HepG2 (cell line): ENCODE data around the gene DMGDH. TPM values are rescaled to one million over a fixed set of nuclear protein-coding genes. Genes with fewer than 3 reads are reported as not detected.

Source experiments
- FOXM1 ChIP-seq: sonication (generic); formaldehyde crosslinking; IDR thresholded peaks from 2 replicates; pipeline ENCODE4 v1.5.0; 2020; ENCODE audit warnings: missing genetic modification reagents
- HNF1A ChIP-seq, 2 experiments: sonication (generic) in 1 of 2; formaldehyde crosslinking in 1 of 2; IDR thresholded peaks; 2 replicates each; pipeline versions ENCODE4 v1.4.0 to v1.6.1; 2016 to 2020; ENCODE audit warnings: borderline replicate concordance in 1 of 2, low read depth in 1 of 2, mild to moderate bottlenecking in 1 of 2, missing genetic modification reagents in 1 of 2
- MBNL3 ChIP-seq: fragments of 250-450 bp; sonication (Bioruptor Pico); conservative IDR thresholded peaks from 2 replicates; pipeline ENCODE4 v1.8.0; 2022; ENCODE audit warnings: mild to moderate bottlenecking, inconsistent platforms
- MLXIP ChIP-seq: sonication (generic); formaldehyde crosslinking; IDR thresholded peaks from 2 replicates; pipeline ENCODE4 v1.9.0; 2021; ENCODE audit warnings: missing genetic modification reagents, borderline replicate concordance
- NFIB ChIP-seq: sonication (generic); formaldehyde crosslinking; IDR thresholded peaks from 2 replicates; pipeline ENCODE4 v1.9.0; 2021; ENCODE audit warnings: missing genetic modification reagents, mild to moderate bottlenecking, borderline replicate concordance
- NPAS2 ChIP-seq: sonication (generic); formaldehyde crosslinking; IDR thresholded peaks from 2 replicates; pipeline ENCODE4 v1.8.0; 2022; ENCODE audit warnings: mild to moderate bottlenecking, missing genetic modification reagents, borderline replicate concordance
- RNF219 ChIP-seq: sonication (generic); formaldehyde crosslinking; IDR thresholded peaks from 2 replicates; pipeline ENCODE4 v1.5.0; 2020; ENCODE audit warnings: mild to moderate bottlenecking, missing genetic modification reagents
- TGIF2 ChIP-seq: IDR thresholded peaks from 2 replicates; pipeline ENCODE4 v1.6.1; 2016; ENCODE audit warnings: control low read depth, missing compliant biosample characterization
- ZBTB26 ChIP-seq: IDR thresholded peaks from 2 replicates; pipeline ENCODE4 v1.6.1; 2016; ENCODE audit warnings: missing compliant biosample characterization, missing genetic modification reagents, borderline replicate concordance
- ZNF296 ChIP-seq: sonication (generic); formaldehyde crosslinking; conservative IDR thresholded peaks from 2 replicates; pipeline ENCODE4 v1.5.0; 2020; ENCODE audit warnings: mild to moderate bottlenecking, missing genetic modification reagents
- ZNF33B ChIP-seq: sonication (generic); formaldehyde crosslinking; IDR thresholded peaks from 2 replicates; pipeline ENCODE4 v1.5.1; 2020; ENCODE audit warnings: mild to moderate bottlenecking, missing genetic modification reagents
- ZNF652 ChIP-seq: IDR thresholded peaks from 2 replicates; pipeline ENCODE4 v1.6.1; 2016; ENCODE audit warnings: low read depth, borderline replicate concordance
- ZNF841 ChIP-seq: sonication (generic); formaldehyde crosslinking; IDR thresholded peaks from 2 replicates; pipeline ENCODE4 v1.8.1; 2023; ENCODE audit warnings: missing genetic modification reagents, borderline replicate concordance
- polyA plus RNA-seq, 8 experiments: library from polyadenylated mRNA; depleted of rRNA in 3 of 8; stranded (reverse) in 7 of 8; unstranded in 1 of 8; fragments of >200 nt; fragmentation: Illumina TruSeq in 4 of 8; extraction: Trizol in 4 of 8; gene quantifications; 2 replicates each; pipeline versions ENCODE4 v1.2.1 to v1.2.3, GENCODE V29; 2011 to 2016; ENCODE audit warnings: low read depth in 4 of 8, missing spikeins in 1 of 8, mixed read lengths in 1 of 8; ENCODE audit not compliant: insufficient read depth in 1 of 8
- total RNA-seq, 5 experiments: library from RNA; depleted of rRNA; stranded (reverse); fragments of >200 nt; fragmentation: Illumina TruSeq; extraction: Trizol; gene quantifications; 2 replicates each; pipeline ENCODE4 v1.2.3, GENCODE V29; 2016; ENCODE audit warnings: low read depth in 1 of 5

DMGDH gene
- total and polyA plus RNA-seq, 2 of the 13 experiments (the other 11 are each of a cell fraction or from before 2014, with no cell fraction given), result 3.6 to 7.9 TPM

- TF ChIP-seq HNF1A (IDR thresholded peaks at IDR 0.05; ENCODE audit: low read depth) (no peak), HNF1A (CRISPR knock-in tag; IDR thresholded peaks at IDR 0.05; ENCODE audit: borderline replicate concordance) (no peak), FOXM1 (no peak), ZNF652 (CRISPR knock-in tag) (no peak), ZNF841 (no peak), ZNF33B (CRISPR knock-in tag) (no peak), MBNL3 (CRISPR knock-in tag) (no peak), MLXIP (CRISPR knock-in tag) (no peak), ZBTB26 (no peak), NPAS2 (CRISPR knock-in tag) (no peak), NFIB (CRISPR knock-in tag) (no peak), RNF219 (CRISPR knock-in tag) (no peak), ZNF296 (CRISPR knock-in tag) (no peak), TGIF2 (no peak)
Observed at GRCh38 chr5:79111960-79112702, 42.7 kb upstream of the DMGDH start (continued).
